ENCODE data around the gene GTF2H4. TPM values are rescaled to one million over a fixed set of nuclear protein-coding genes. Genes with fewer than 3 reads are reported as not detected.
A peak's percentile ranks its signal among the peaks of the same experiment; 100 is the strongest.

The GTF2H4 gene
- total RNA-seq, 4 donors from 2014 or later: 5.7 to 20.7 (median 7.5) TPM

DNA sequence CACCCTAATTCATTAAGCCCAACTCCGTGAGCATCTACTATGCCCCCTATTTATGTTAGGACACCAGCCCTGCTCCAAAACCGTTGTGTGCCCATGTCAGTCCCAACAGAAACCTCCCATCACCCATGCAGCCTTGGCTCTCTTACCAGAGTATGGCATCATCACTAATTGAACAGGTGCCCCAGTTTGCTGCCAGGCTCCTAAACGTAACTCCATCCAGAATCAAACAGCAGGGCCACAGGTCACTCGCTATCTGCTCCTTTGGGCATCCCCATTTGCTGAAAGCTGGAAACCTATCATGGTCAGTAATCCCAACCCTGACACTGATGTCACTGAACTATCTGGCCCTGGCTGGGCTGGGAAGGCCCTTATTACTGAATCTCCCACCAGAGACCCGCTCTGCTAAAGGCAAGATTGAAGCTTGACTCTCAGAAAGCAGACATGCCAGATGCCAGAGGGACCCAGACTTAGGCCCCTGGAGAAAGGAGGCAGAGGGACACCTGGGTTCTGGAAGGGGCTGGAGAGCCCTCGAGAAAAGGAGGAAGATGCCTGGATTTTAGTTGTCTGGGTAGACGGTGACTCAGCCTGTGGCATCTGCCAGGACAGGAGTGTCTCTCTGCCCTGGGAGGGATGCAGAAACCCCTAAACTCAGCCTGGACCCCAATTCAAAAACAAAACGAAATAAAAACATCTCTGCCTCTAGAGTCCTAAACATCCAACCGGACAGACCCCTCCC lies 46.8 kb downstream of the GTF2H4 start:
- no peaks in the 10 kb centered on the region for H3K36me3 ChIP-seq
- peaks cover 0 to 6% (median 5%) of the 10 kb centered on the region in 3 donors for H3K27me3 ChIP-seq
- in situ Hi-C loops (cut with MboI; ENCODE audit: low sequenced_read_pairs in 4 of 4) (no loop called here), intact Hi-C loops (cut with DNase I; ENCODE audit: low total_unique reads) (no loop called here)
- TF ChIP-seq POLR2A (IDR thresholded peaks at IDR 0.05) (no peak), CTCF (IDR thresholded peaks at IDR 0.05 in 4 of 5, conservative IDR thresholded peaks at IDR 0.05 in 1 of 5) (no peak)
- DNase-seq (peak in 1 of 2 donors; percentile 63), ATAC-seq (peak; percentile 71 to 77)
- no peaks in the 10 kb centered on the region for H3K9me3 ChIP-seq
- peak overlapping the region in 3 of 4 donors; percentile 14 to 43 (median 40) for H3K27ac ChIP-seq
- peaks cover 7 to 12% of the 10 kb centered on the region in 2 donors for H3K4me1 ChIP-seq
- peak overlapping the region; percentile 46 to 54 (median 49) for H3K4me3 ChIP-seq

DNA sequence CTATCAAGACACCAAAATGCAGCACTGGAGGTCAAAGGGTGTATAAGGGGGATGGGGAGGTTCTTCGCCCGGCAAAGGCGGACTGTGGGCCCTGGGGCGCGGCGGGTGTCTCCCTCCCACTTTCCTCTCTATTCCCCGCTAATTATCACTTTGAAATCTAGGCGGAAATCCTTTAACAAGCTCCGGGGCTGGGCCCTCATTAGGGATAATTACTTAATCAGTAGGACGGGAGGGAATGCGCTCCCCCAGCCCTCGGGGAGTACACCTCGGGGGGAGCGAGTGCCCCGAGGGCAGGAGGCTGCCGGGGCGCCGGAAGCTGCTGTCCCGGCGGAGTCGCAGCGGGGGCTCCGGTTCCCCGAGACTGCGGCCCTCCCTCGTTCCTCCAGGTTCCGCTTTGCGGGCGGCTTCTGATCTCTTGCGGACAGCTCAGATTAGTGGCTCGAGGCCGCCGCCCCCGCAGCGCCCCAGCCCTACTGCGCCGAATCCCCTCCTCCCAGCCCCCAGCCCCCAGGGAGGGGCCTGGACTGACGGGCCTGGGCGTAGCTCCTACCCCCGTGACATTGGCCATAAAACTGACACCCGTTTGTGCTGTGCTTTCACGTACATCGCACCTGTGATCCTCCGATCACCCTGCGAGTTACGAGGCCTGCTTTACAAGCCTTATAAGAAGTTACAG lies 47.5 kb downstream of the GTF2H4 start:
- Histone ChIP-seq H3K4me1 (peaks cover 7 to 12% of the 10 kb centered on the region in 2 donors), H3K27ac (peak overlapping the region; percentile 14 to 43 (median 29)), H3K4me3 (peak overlapping the region; percentile 46 to 54 (median 49)), H3K9me3 (no peaks in the 10 kb centered on the region), H3K27me3 (peaks cover 0 to 6% (median 5%) of the 10 kb centered on the region in 3 donors), H3K36me3 (no peaks in the 10 kb centered on the region)
- TF ChIP-seq CTCF (IDR thresholded peaks at IDR 0.05 in 4 of 5, conservative IDR thresholded peaks at IDR 0.05 in 1 of 5): no peak
- no peak for TF ChIP-seq POLR2A (IDR thresholded peaks at IDR 0.05)
- peak; percentile 59 to 60 for ATAC-seq
- in situ Hi-C loops (cut with MboI; ENCODE audit: low sequenced_read_pairs in 4 of 4) (no loop called here), intact Hi-C loops (cut with DNase I; ENCODE audit: low total_unique reads) (no loop called here)
- peak; percentile 18 to 45 for DNase-seq

DNA sequence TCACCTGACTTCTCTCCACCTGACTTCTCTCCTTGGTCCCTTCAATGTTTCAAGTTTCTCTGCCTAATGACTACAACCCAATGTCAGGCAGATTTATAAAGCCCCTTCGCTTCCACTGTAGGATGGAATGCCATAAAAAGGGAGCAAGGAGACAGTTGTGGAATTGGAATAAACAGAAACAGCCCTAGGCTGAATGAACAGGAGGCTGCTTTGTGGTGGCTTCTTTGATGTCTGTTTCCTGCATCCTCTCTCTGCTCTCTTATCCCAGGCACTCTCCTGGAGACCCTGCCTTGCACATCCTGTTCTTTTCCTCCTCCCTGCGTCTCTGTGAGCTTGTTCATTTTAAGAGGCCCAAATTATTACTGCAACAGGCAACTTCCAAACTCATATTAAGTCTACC lies 49.7 kb downstream of the GTF2H4 start:
- Histone ChIP-seq H3K9me3 (no peaks in the 10 kb centered on the region), H3K4me1 (peaks cover 7 to 12% of the 10 kb centered on the region in 2 donors), H3K27ac (no peak overlapping the region), H3K4me3 (no peak overlapping the region), H3K36me3 (no peaks in the 10 kb centered on the region), H3K27me3 (peaks cover 0 to 6% (median 5%) of the 10 kb centered on the region in 3 donors)
- intact Hi-C loops (cut with DNase I; ENCODE audit: low total_unique reads): no loop called here
- no peak for DNase-seq
- in situ Hi-C loops (cut with MboI; ENCODE audit: low sequenced_read_pairs in 4 of 4): no loop called here
- TF ChIP-seq CTCF (IDR thresholded peaks at IDR 0.05 in 4 of 5, conservative IDR thresholded peaks at IDR 0.05 in 1 of 5): no peak
- TF ChIP-seq POLR2A (IDR thresholded peaks at IDR 0.05): no peak
- ATAC-seq: no peak

- TF ChIP-seq POLR2A (IDR thresholded peaks at IDR 0.05) (no peak), CTCF (IDR thresholded peaks at IDR 0.05 in 4 of 5, conservative IDR thresholded peaks at IDR 0.05 in 1 of 5) (no peak)
- intact Hi-C loops (cut with DNase I; ENCODE audit: low total_unique reads): no loop called here
These were observed 53.1 kb downstream of the GTF2H4 start for GRCh38 chr6:30960907-30961673.

More at GRCh38 chr6:30960907-30961673, 53.1 kb downstream of the GTF2H4 start:
- Histone ChIP-seq H3K27me3 (no peaks in the 10 kb centered on the region), H3K27ac (no peak overlapping the region), H3K4me3 (no peak overlapping the region), H3K36me3 (no peaks in the 10 kb centered on the region), H3K4me1 (no peaks in the 10 kb centered on the region), H3K9me3 (no peaks in the 10 kb centered on the region)
- no peak for ATAC-seq
- DNase-seq: no peak
- in situ Hi-C loops (cut with MboI; ENCODE audit: low sequenced_read_pairs in 4 of 4): no loop called here
